Measurements from ENCODE around the gene RGS2.

GRCh38 chr1:192764675-192765074 lies 44.2 kb upstream of the RGS2 start:
- TF ChIP-seq CTCF (IDR thresholded peaks at IDR 0.05), result no peak
- no peak for TF ChIP-seq POLR2A (IDR thresholded peaks at IDR 0.05)

All from lower leg skin (tissue), 3 donors.